Lower leg skin (tissue), 4 donors: Measurements from ENCODE around the gene UBAC2. TPM values are rescaled to one million over a fixed set of nuclear protein-coding genes. Genes with fewer than 3 reads are reported as not detected.

ENCODE experiments used
- DNase-seq, 2 donors: peaks; one replicate each; pipeline ENCODE4 v3.0.0-alpha.2; 2019; ENCODE audit warnings: low spot score in 2 of 2
- H3K4me3 ChIP-seq: fragments of 200-600 bp; sonication (generic); 2 replicates; pipeline ENCODE4 v1.5.1; 2017; ENCODE audit warnings: mild to moderate bottlenecking, low read depth; ENCODE audit not compliant: poor library complexity, severe bottlenecking
- POLR2A ChIP-seq, 2 donors: fragments of 450-650 bp; IDR thresholded peaks; one replicate each; pipeline ENCODE4 v1.6.1; 2016 to 2017; ENCODE audit warnings: antibody characterized with exemption in 2 of 2, mild to moderate bottlenecking in 1 of 2, moderate library complexity in 1 of 2
- WGBS, 2 donors: methylation state at CpG; one replicate each; pipeline ENCODE4 v1.1.5; 2018; 5-methylcytosine and 5-hydroxymethylcytosine counted together
- intact Hi-C: fragments of 100-400 bp; cut with DNase I; formaldehyde crosslinking; loops from one replicate; pipeline ENCODE4 v1.15.0; 2023; ENCODE audit warnings: low total_unique reads
- total RNA-seq, 4 donors: library from RNA; depleted of rRNA; stranded (reverse); fragments of >200 nt; gene quantifications; one replicate each; pipeline ENCODE4 v1.1.0, GENCODE V29; 2016
- TF ChIP-seq, protein P1 (sequence below), 3 donors: fragments of 450-650 bp; IDR thresholded peaks; one replicate each; pipeline ENCODE4 v1.5.1; 2016; ENCODE audit warnings: antibody characterized with exemption in 3 of 3, mild to moderate bottlenecking in 3 of 3, moderate library complexity in 2 of 3

The UBAC2 gene
- total RNA-seq, 4 donors from 2014 or later: 94.8 to 125 (median 106) TPM

DNA sequence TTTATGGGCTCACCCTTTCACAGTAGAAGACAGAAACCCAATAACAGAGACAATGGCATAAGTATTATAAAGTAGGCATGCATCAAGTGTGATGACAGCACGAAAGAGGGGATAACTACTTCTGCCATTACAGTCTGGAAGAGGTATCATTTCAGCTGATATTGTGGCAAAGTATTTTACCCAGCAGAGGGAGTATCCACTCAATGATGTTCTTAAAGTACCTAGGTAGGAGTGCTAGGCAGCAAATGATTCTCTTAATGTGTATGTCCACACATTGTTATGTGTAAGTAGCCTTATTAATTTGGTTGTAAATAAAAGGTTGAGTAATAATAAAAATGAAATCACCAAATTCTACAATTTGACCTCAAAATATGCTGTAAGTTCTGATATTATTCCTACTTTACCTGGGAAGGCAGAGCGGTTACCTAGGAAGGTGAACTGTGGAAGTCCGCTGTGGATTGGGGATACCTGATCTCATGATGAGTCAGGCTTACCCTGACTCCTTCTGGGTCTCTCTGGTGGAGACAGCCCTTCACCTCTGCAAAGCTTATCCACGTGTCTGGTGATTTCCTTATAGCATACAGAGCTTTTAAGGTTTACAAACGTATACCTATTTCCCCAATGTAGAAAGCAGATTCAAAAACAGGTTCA, 4.1 kb upstream of the UBAC2 start:
- DNase-seq: peak in 1 of 2 donors; percentile 9
- no peak for TF ChIP-seq POLR2A (IDR thresholded peaks at IDR 0.05)
- TF ChIP-seq, protein P1, sequence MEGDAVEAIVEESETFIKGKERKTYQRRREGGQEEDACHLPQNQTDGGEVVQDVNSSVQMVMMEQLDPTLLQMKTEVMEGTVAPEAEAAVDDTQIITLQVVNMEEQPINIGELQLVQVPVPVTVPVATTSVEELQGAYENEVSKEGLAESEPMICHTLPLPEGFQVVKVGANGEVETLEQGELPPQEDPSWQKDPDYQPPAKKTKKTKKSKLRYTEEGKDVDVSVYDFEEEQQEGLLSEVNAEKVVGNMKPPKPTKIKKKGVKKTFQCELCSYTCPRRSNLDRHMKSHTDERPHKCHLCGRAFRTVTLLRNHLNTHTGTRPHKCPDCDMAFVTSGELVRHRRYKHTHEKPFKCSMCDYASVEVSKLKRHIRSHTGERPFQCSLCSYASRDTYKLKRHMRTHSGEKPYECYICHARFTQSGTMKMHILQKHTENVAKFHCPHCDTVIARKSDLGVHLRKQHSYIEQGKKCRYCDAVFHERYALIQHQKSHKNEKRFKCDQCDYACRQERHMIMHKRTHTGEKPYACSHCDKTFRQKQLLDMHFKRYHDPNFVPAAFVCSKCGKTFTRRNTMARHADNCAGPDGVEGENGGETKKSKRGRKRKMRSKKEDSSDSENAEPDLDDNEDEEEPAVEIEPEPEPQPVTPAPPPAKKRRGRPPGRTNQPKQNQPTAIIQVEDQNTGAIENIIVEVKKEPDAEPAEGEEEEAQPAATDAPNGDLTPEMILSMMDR (IDR thresholded peaks at IDR 0.05): no peak
- 79 to 83% methylated on average over 5 of the region's 5 CpGs for WGBS, 2 donors
- H3K4me3 ChIP-seq: no peak overlapping the region
- intact Hi-C loops: no loop called here

DNA sequence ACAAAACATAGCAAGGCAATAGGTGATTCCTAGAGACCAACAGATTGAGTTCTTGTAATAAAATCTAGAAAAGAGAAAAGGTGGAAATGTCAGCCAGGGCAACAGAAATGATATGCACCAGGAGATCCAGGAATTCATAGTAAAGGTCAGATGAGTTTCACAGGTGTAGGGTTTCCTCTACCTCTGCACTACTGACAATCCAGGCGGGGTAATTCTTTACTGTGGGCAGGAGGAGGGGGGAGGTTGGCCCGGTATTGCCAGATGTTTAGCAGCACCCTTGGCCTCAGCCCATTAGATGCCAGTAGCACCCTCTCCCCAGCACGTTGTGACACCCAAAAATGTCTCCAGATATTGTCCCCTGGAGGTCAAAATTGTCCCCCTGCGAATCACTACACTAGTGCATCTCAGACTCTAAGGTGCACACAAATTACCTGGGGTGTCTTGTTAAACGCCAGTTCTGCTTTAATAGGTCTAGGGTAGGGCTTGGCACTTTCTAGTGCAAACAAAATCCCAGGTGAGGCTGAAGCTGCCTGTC, 3.5 kb upstream of the UBAC2 start:
- WGBS, 2 donors: 48 to 49% methylated on average over 5 of the region's 5 CpGs
- TF ChIP-seq, protein P1 (IDR thresholded peaks at IDR 0.05): no peak
- TF ChIP-seq POLR2A (IDR thresholded peaks at IDR 0.05): no peak
- intact Hi-C loops: no loop called here
- peak; percentile 14 to 79 for DNase-seq
- no peak overlapping the region for H3K4me3 ChIP-seq

DNA sequence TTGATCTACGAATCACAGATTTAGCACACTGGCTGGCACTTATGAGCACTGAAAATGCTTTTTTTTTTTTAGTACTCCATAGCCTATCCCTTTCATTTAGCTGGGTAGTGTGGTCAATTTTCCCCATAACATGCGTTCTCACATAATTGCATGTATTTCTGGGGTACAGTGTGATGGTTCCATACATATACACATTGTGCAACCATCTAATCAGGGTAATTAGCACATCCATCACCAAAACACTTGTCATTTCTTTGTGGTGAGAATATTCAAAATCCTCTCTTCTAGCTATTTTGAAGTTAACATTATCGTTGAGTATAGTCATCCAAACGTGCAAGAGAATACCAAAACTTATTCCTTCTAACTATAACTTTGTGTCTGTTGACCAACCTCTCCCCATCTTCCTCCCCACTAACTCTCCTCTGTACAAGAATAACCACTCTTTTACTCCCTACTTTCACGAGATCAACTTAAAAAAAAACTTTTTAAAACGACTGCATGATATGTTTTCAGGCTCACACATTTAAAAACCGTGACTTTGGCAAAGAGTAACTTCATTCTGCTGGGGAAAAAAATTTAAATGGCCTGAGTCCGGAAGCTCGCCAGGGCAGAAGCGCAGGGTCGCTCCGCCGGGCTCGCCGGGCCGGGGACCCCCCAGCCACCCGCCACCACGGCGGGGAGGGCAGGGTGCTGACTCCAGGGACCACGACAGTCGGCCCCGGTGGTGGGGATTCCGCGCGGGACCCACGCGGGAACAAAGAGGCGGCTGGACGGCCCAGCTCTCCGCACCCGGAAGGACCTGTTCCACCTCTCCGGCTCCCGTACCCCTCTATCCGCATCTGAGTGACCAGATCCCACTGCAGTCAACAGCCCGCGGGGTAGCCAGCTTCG, 868 bp upstream of the UBAC2 start:
- H3K4me3 ChIP-seq: peak overlapping the region; percentile 73
- TF ChIP-seq, protein P1 (IDR thresholded peaks at IDR 0.05): no peak
- TF ChIP-seq POLR2A (IDR thresholded peaks at IDR 0.05): no peak
- intact Hi-C loops: no loop called here
- DNase-seq: peak in 1 of 2 donors; percentile 92
- 6 to 9% methylated on average over 19 to 28 of the region's 37 CpGs for WGBS, 2 donors

DNA sequence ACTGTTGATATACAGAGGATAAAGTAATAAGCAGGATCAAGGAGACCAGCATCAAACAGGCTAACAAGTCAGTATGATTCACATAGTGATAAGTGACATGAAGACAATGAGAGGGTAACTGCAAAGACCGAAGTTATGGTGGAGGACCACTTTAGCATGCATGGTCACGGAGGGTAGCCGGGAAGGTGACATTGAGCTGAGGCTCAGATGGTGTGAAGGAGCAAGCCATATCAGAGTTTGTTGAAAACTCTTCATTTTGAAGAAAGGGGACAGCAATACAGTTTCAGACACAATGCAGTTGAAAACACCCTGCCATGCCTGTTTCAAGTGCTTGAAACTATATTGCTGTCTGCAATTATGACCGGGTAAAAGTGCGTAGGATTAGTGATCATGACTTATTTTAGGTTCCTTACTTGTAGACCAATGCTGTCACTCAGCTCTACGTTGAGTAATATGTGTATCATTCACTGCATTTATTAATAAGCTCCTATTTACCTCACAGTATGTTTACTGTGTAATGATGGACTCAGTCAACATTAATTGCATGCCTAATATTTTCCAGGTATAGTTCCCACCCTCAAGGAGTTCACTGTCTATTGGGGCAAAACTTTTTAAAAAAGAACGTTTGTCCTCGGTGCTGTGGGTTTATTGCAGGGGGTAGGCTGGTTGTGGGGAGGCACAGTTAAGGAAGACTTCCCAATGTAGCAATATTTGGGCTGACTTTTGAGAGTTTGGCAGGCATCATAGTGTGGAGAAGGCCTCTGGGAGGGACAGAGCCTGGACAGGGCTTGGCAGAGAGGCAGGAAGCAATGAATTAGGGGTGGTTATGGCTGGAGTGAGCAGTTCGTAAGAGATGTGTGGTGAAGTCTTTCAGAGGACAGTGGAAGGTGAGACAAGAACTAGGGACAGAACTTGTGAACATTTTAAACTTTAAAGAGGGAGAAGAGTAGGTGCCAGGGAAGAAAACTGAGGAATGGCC, 3.2 kb downstream of the UBAC2 start:
- intact Hi-C loops: no loop called here
- WGBS, 2 donors: 73 to 85% methylated on average over 9 of the region's 9 CpGs

More for the DNA sequence above, 3.2 kb downstream of the UBAC2 start:
- H3K4me3 ChIP-seq: no peak overlapping the region
- no peak for DNase-seq
- TF ChIP-seq, protein P1 (IDR thresholded peaks at IDR 0.05): no peak
